Gastrocnemius medialis (tissue), 4 donors: Measurements from ENCODE around the gene TMTC2. TPM values are rescaled to one million over a fixed set of nuclear protein-coding genes. Genes with fewer than 3 reads are reported as not detected.

Source experiments
- ATAC-seq, 2 donors: fragments of 150-250 bp; one replicate each; pipeline ENCODE4 v1.9.1; 2016
- DNase-seq, 2 donors: peaks; one replicate each; pipeline ENCODE4 v3.0.0-alpha.2; 2019
- H3K27ac ChIP-seq, 4 donors: fragments of 200-600 bp; sonication (generic); 1 replicate in 1 of 4; 2 replicates in 3 of 4; pipeline ENCODE4 v1.5.1; 2016 to 2018; ENCODE audit warnings: mild to moderate bottlenecking in 2 of 4, moderate library complexity in 1 of 4
- H3K27me3 ChIP-seq, 3 donors: fragments of 200-600 bp; sonication (generic) in 2 of 3; 1 replicate in 1 of 3; 2 replicates in 2 of 3; pipeline versions ENCODE4 v1.5.1 to v1.6.0; 2016 to 2019; ENCODE audit warnings: mild to moderate bottlenecking in 1 of 3, moderate library complexity in 1 of 3
- H3K36me3 ChIP-seq, 2 donors: fragments of 200-600 bp; sonication (generic) in 1 of 2; one replicate each; pipeline ENCODE4 v1.5.1; 2017 to 2018
- H3K4me1 ChIP-seq, 2 donors: fragments of 200-600 bp; sonication (generic) in 1 of 2; one replicate each; pipeline ENCODE4 v1.5.1; 2016 to 2017; ENCODE audit warnings: mild to moderate bottlenecking in 2 of 2
- H3K4me3 ChIP-seq, 4 donors: fragments of 200-600 bp; sonication (generic) in 3 of 4; 1 replicate in 1 of 4; 2 replicates in 3 of 4; pipeline ENCODE4 v1.5.1; 2016 to 2019; ENCODE audit warnings: mild to moderate bottlenecking in 2 of 4
- H3K9me3 ChIP-seq, 3 donors: fragments of 200-600 bp; sonication (generic) in 2 of 3; 1 replicate in 1 of 3; 2 replicates in 2 of 3; pipeline ENCODE4 v1.5.1; 2016 to 2019
- CTCF ChIP-seq, 5 experiments: fragments of 450-650 bp in 3 of 5; fragments of 200-600 bp in 2 of 5; sonication (generic) in 2 of 5; IDR thresholded peaks in 4 of 5; conservative IDR thresholded peaks in 1 of 5; 1 replicate in 4 of 5; 2 replicates in 1 of 5; pipeline ENCODE4 v1.5.1; 2016 to 2019; ENCODE audit warnings: antibody characterized with exemption in 5 of 5, mild to moderate bottlenecking in 3 of 5, moderate library complexity in 3 of 5
- POLR2A ChIP-seq, 2 donors: fragments of 450-650 bp; IDR thresholded peaks; one replicate each; pipeline ENCODE4 v1.6.1; 2017; ENCODE audit warnings: antibody characterized with exemption in 2 of 2, mild to moderate bottlenecking in 2 of 2, moderate library complexity in 2 of 2
- in situ Hi-C, 4 donors: fragments of 200-750 bp; cut with MboI; loops; one replicate each; pipeline versions ENCODE4 v1.15.0 to v1.8.0; 2017; ENCODE audit warnings: low sequenced_read_pairs in 4 of 4
- intact Hi-C: fragments of 100-400 bp; cut with DNase I; formaldehyde crosslinking; loops from one replicate; pipeline ENCODE4 v1.15.1; 2023; ENCODE audit warnings: low total_unique reads
- total RNA-seq, 4 donors: library from RNA; depleted of rRNA; stranded (reverse); fragments of >200 nt; gene quantifications; one replicate each; pipeline versions ENCODE4 v1.1.0 to v1.2.3, GENCODE V29; 2016

Gene TMTC2
- total RNA-seq, 4 donors from 2014 or later, result 1.6 to 2.5 (median 1.9) TPM

DNA sequence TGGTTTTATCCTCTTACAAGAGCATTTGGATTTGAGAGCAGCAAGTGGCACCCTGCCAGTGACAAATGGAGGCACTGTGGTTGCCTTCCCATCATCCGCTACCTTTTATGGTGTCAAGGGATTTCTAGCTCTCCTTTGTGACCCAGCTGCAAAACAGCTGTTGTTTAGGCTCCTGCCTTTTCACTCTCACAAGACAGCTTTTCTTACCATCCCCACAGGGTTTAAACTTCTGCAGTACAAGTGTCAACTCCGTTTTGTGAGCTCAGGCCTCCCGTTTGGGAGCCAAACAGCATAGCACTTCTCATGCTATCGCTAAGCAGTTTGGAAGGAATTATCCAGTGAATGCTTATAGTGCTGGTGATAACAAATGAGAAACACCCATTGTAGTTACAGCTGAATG lies 331.4 kb downstream of the TMTC2 start:
- no peak for TF ChIP-seq CTCF (IDR thresholded peaks at IDR 0.05 in 4 of 5, conservative IDR thresholded peaks at IDR 0.05 in 1 of 5)
- no peak for TF ChIP-seq POLR2A (IDR thresholded peaks at IDR 0.05)
- peaks cover 0 to 6% of the 10 kb centered on the region in 2 donors for H3K4me1 ChIP-seq
- no peaks in the 10 kb centered on the region for H3K9me3 ChIP-seq
- no peak for DNase-seq
- no peak for ATAC-seq
- H3K27ac ChIP-seq, result no peak overlapping the region
- intact Hi-C loops (no loop called here), in situ Hi-C loops (no loop called here)
- H3K36me3 ChIP-seq, result no peaks in the 10 kb centered on the region
- H3K27me3 ChIP-seq, result no peaks in the 10 kb centered on the region
- no peak overlapping the region for H3K4me3 ChIP-seq

DNA sequence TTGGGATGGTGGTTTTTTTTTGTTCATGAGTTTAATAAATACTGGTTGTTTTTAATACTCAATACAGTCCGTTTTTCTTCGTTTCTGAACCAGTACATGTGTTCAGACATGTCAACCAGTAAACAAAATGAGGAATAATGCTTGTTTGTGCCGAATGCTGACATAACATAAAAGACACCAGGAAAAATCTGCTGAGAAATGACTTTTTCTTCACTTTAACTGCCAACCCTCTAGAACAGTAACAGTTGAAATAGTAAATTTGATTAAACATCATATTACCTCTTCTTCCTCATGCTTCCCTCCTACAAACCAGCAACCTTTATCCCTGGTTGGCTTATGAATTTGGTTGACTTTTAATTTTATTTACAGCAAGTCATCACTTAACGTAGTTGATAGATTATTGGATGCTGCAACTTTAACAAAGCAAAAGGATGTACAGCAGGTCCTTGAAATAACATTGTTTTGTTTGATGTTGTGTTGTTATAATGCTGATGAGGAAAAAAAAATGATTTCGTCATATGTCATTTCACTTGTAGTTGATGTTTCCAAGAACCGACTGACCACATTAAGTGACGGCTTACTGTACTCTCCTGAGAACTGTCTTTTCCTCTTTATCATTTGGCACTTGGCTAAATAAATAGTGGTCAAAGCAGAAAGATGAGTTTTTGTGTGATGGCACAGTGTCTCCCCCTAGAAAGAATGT lies 340.5 kb downstream of the TMTC2 start:
- ATAC-seq, result no peak
- Histone ChIP-seq H3K9me3 (no peaks in the 10 kb centered on the region), H3K27ac (no peak overlapping the region), H3K4me3 (no peak overlapping the region), H3K27me3 (no peaks in the 10 kb centered on the region), H3K4me1 (no peaks in the 10 kb centered on the region), H3K36me3 (no peaks in the 10 kb centered on the region)
- no peak for DNase-seq
- TF ChIP-seq POLR2A (IDR thresholded peaks at IDR 0.05) (no peak), CTCF (IDR thresholded peaks at IDR 0.05 in 4 of 5, conservative IDR thresholded peaks at IDR 0.05 in 1 of 5) (no peak)
- in situ Hi-C loops (no loop called here), intact Hi-C loops (no loop called here)

GRCh38 chr12:83031196-83031595 lies 344.5 kb downstream of the TMTC2 start:
- in situ Hi-C loops (no loop called here), intact Hi-C loops (no loop called here)
- no peak overlapping the region for H3K4me3 ChIP-seq
- no peak for DNase-seq
- no peaks in the 10 kb centered on the region for H3K9me3 ChIP-seq
- no peaks in the 10 kb centered on the region for H3K27me3 ChIP-seq
- ATAC-seq, result no peak
- H3K36me3 ChIP-seq, result no peaks in the 10 kb centered on the region
- TF ChIP-seq POLR2A (IDR thresholded peaks at IDR 0.05) (no peak), CTCF (IDR thresholded peaks at IDR 0.05 in 4 of 5, conservative IDR thresholded peaks at IDR 0.05 in 1 of 5) (no peak)
- no peak overlapping the region for H3K27ac ChIP-seq
- H3K4me1 ChIP-seq, result no peaks in the 10 kb centered on the region

DNA sequence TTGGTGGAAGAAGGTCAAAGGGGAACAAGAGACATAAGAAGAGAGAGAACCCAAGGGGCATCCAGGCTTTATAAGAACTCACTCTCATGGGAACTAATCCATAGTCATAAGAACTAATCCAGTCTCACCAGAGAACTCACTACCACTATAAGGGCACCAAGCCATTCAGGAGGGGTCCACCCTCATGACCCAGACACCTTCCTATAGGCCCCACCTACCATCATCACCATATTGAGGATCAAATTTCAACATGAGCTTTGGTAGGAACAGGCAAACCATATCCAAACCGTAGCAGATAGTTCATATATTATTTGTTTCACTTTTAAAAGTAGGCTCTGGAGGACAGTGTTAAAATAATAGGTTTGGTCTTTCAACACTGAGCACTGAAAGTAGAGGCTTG lies 350.1 kb downstream of the TMTC2 start:
- TF ChIP-seq POLR2A (IDR thresholded peaks at IDR 0.05) (no peak), CTCF (IDR thresholded peaks at IDR 0.05 in 4 of 5, conservative IDR thresholded peaks at IDR 0.05 in 1 of 5) (no peak)
- ATAC-seq (no peak), DNase-seq (no peak)
- no peak overlapping the region for H3K27ac ChIP-seq
- intact Hi-C loops, result no loop called here
- H3K4me1 ChIP-seq, result no peaks in the 10 kb centered on the region
- no peaks in the 10 kb centered on the region for H3K27me3 ChIP-seq
- no peaks in the 10 kb centered on the region for H3K9me3 ChIP-seq
- in situ Hi-C loops, result no loop called here
- H3K4me3 ChIP-seq, result no peak overlapping the region
- H3K36me3 ChIP-seq, result no peaks in the 10 kb centered on the region

GRCh38 chr12:83039413-83039812 lies 352.7 kb downstream of the TMTC2 start:
- no peaks in the 10 kb centered on the region for H3K4me1 ChIP-seq
- TF ChIP-seq POLR2A (IDR thresholded peaks at IDR 0.05) (no peak), CTCF (IDR thresholded peaks at IDR 0.05 in 4 of 5, conservative IDR thresholded peaks at IDR 0.05 in 1 of 5) (no peak)
- no peaks in the 10 kb centered on the region for H3K27me3 ChIP-seq
- no peak overlapping the region for H3K27ac ChIP-seq
- intact Hi-C loops (no loop called here), in situ Hi-C loops (no loop called here)
- H3K9me3 ChIP-seq, result no peaks in the 10 kb centered on the region
- DNase-seq (no peak), ATAC-seq (no peak)
- H3K4me3 ChIP-seq, result no peak overlapping the region
- H3K36me3 ChIP-seq, result no peaks in the 10 kb centered on the region
